HCT116 (cell line): ENCODE results near the gene MEN1. TPM values are rescaled to one million over a fixed set of nuclear protein-coding genes. Genes with fewer than 3 reads are reported as not detected.

Experiments
- ATAC-seq: fragments of 200-7000 bp; cut with Tn5 transposase; 2 replicates; pipeline ENCODE4 v1.9.1; 2020; ENCODE audit warnings: mild to moderate bottlenecking, moderate library complexity
- BruUV-seq: library from RNA; stranded (reverse); fragments of 400-500 nt; replicated peaks from 2 replicates; lab custom pipeline; 2021; lab: Mats Ljungman, UMichigan
- CTCF ChIA-PET: fragments of 300-600 bp; sonication (Branson Sonifier 250); formaldehyde crosslinking; loops from one replicate; lab custom pipeline; 2021; ENCODE audit warnings: antibody characterized with exemption; lab: Charles Lee
- POLR2A ChIA-PET: fragments of 300-600, 350-600 bp; sonication (Branson Sonifier 250); formaldehyde crosslinking; loops from one replicate; lab custom pipeline; 2021; ENCODE audit warnings: antibody characterized with exemption; lab: Charles Lee
- RAD21 ChIA-PET, 2 experiments: fragments of 300-600 bp; sonication (Branson Sonifier 250); formaldehyde crosslinking; loops; one replicate each; lab custom pipeline; 2023; ENCODE audit warnings: low total read pairs in 2 of 2; ENCODE audit not compliant: uncharacterized antibody in 2 of 2, unreplicated experiment in 2 of 2, low non-redundant PET in 1 of 2; lab: Charles Lee
- DNase-seq: peaks from one replicate; pipeline ENCODE4 v3.0.0-alpha.2; 2010; ENCODE audit warnings: low read depth, low spot score
- H2AFZ ChIP-seq: fragments of 200-600 bp; shearing (Covaris generic), sonication (generic); 2 replicates; pipeline ENCODE4 v1.6.1; 2017; ENCODE audit warnings: low read depth, mixed run types, mixed read lengths, antibody characterized with exemption, low read length; ENCODE audit not compliant: poor library complexity, severe bottlenecking
- H3K27ac ChIP-seq: 2 replicates; pipeline ENCODE4 v1.5.1; 2012; ENCODE audit warnings: low read depth, low read length
- H3K27me3 ChIP-seq: fragments of 200-600 bp; sonication (generic); 2 replicates; pipeline ENCODE4 v1.6.1; 2016; ENCODE audit warnings: mixed run types, low read length, mixed read lengths; ENCODE audit not compliant: insufficient read depth
- H3K36me3 ChIP-seq, 2 experiments: fragments of 200-500 bp in 1 of 2; fragments of 200-600 bp in 1 of 2; sonication (Bioruptor generic) in 1 of 2; sonication (generic) in 1 of 2; 2 replicates each; pipeline versions ENCODE4 v1.5.1 to v1.6.1; 2014 to 2016; ENCODE audit warnings: low read length in 2 of 2, inconsistent platforms in 1 of 2, mixed read lengths in 1 of 2, mixed run types in 1 of 2; ENCODE audit not compliant: insufficient read depth in 2 of 2, control insufficient read depth in 1 of 2
- H3K4me1 ChIP-seq, 2 experiments: fragments of 200-600 bp in 1 of 2; sonication (generic) in 1 of 2; 2 replicates each; pipeline versions ENCODE4 v1.5.1 to v1.6.1; 2012 to 2017; ENCODE audit warnings: low read length in 2 of 2, inconsistent platforms in 1 of 2, mild to moderate bottlenecking in 1 of 2, mixed read lengths in 1 of 2, mixed run types in 1 of 2, moderate library complexity in 1 of 2; ENCODE audit not compliant: insufficient read depth in 2 of 2, control insufficient read depth in 1 of 2
- H3K4me2 ChIP-seq: fragments of 200-600 bp; sonication (generic); 2 replicates; pipeline ENCODE4 v1.6.1; 2017; ENCODE audit warnings: mixed run types, low read length, mixed read lengths
- H3K4me3 ChIP-seq, 2 experiments: fragments of 200-600 bp in 1 of 2; sonication (generic) in 1 of 2; replicated peaks in 1 of 2; 2 replicates each; pipeline ENCODE4 v1.5.1; 2011 to 2016; ENCODE audit warnings: low read length in 2 of 2, control low read depth in 1 of 2, low read depth in 1 of 2, mild to moderate bottlenecking in 1 of 2, mixed read lengths in 1 of 2, mixed run types in 1 of 2
- H3K79me2 ChIP-seq: fragments of 200-600 bp; sonication (generic); 2 replicates; pipeline ENCODE4 v1.6.1; 2017; ENCODE audit warnings: mild to moderate bottlenecking, mixed run types, low read length, moderate library complexity, mixed read lengths; ENCODE audit not compliant: insufficient read depth
- H3K9ac ChIP-seq: fragments of 200-600 bp; sonication (generic); 2 replicates; pipeline ENCODE4 v1.6.1; 2016; ENCODE audit warnings: low read length, mixed read lengths
- H3K9me2 ChIP-seq: fragments of 200-600 bp; sonication (generic), shearing (Covaris generic); 2 replicates; pipeline ENCODE4 v1.6.1; 2017; ENCODE audit warnings: mixed run types, mild to moderate bottlenecking, moderate library complexity; ENCODE audit not compliant: insufficient read depth
- H3K9me3 ChIP-seq, 2 experiments: fragments of 200-500 bp in 1 of 2; fragments of 200-600 bp in 1 of 2; sonication (Bioruptor generic) in 1 of 2; sonication (generic) in 1 of 2; 2 replicates each; pipeline ENCODE4 v1.6.1; 2014 to 2017; ENCODE audit warnings: low read length in 2 of 2, mixed read lengths in 2 of 2, inconsistent platforms in 1 of 2, low read depth in 1 of 2, mild to moderate bottlenecking in 1 of 2, mixed run types in 1 of 2, moderate library complexity in 1 of 2; ENCODE audit not compliant: control insufficient read depth in 1 of 2, insufficient read depth in 1 of 2
- H4K20me1 ChIP-seq: fragments of 200-600 bp; sonication (generic), shearing (Covaris generic); 2 replicates; pipeline ENCODE4 v1.6.1; 2017; ENCODE audit warnings: mixed run types, mild to moderate bottlenecking, moderate library complexity; ENCODE audit not compliant: insufficient read depth
- CTCF ChIP-seq, 3 experiments: fragments of 200-600 bp in 1 of 3; sonication (generic) in 1 of 3; IDR thresholded peaks in 2 of 3; conservative IDR thresholded peaks in 1 of 3; 2 replicates each; pipeline ENCODE4 v1.5.1; 2012 to 2017; ENCODE audit warnings: low read depth in 2 of 3, low read length in 2 of 3, antibody characterized with exemption in 1 of 3, borderline replicate concordance in 1 of 3, control low read depth in 1 of 3, mild to moderate bottlenecking in 1 of 3, mixed read lengths in 1 of 3, mixed run types in 1 of 3, moderate library complexity in 1 of 3; ENCODE audit not compliant: insufficient read depth in 1 of 3
- ELF1 ChIP-seq: IDR thresholded peaks from 2 replicates; pipeline ENCODE4 v1.6.1; 2012; ENCODE audit warnings: low read depth, borderline replicate concordance
- RAD21 ChIP-seq: IDR thresholded peaks from 2 replicates; pipeline ENCODE4 v1.6.1; 2012; ENCODE audit warnings: low read depth, mild to moderate bottlenecking
- intact Hi-C: fragments of 100-400 bp; cut with micrococcal nuclease; formaldehyde crosslinking; loops from 2 replicates; pipeline ENCODE4 v1.10.0; 2022
- total RNA-seq: library from RNA; stranded (reverse); gene quantifications from one replicate; pipeline ENCODE4 v1.2.1, GENCODE V29; 2021; ENCODE audit not compliant: unreplicated experiment

The MEN1 gene
- total RNA-seq, 1 experiment from 2014 or later = 62.1 TPM

GRCh38 chr11:64787526-64788320 is 22.6 kb downstream of the MEN1 start:
- Histone ChIP-seq H3K4me2 (no peak overlapping the region), H3K4me1 (peaks cover 2 to 9% of the 10 kb centered on the region in 2 experiments; a peak in 3 of 4 replicates), H4K20me1 (no peaks in the 10 kb centered on the region), H3K79me2 (no peaks in the 10 kb centered on the region), H2AFZ (no peak overlapping the region), H3K9me2 (no peaks in the 10 kb centered on the region), H3K4me3 (no peak overlapping the region), H3K27me3 (no peaks in the 10 kb centered on the region), H3K9ac (no peak overlapping the region), H3K36me3 (no peaks in the 10 kb centered on the region; a peak in 1 of 4 replicates), H3K9me3 (no peaks in the 10 kb centered on the region), H3K27ac (0 out of 2 replicates have a peak overlapping the region, but pooled peaks have one; percentile 1)
- intact Hi-C loops = loop anchor here (2.0 to 5.0 kb wide), 4 partner anchors 55 to 330 kb away; partner anchors contain the start of genes ARL2, CDC42BPG and ZNHIT2
- DNase-seq (no peak), ATAC-seq (peak; percentile 91)
- ChIA-PET CTCF (interaction anchor here (0.6 to 1.6 kb wide), 11 partner anchors 9 to 338 kb away, joined by 3 to 13 read pairs (median 4); partner anchors contain the start of genes BATF2, CDC42BPG and SF1), RAD21 (interaction anchor here in 1 of 2 experiments (0.7 kb wide), 1 partner anchor 108 kb away, joined by 4 read pairs; no protein-coding TSS in a partner anchor), POLR2A (interaction anchor here (2.0 kb wide), 1 partner anchor 9 kb away, joined by 9 read pairs; the partner anchor contains the start of gene SF1)
- TSS peak; percentile 30 for BruUV-seq
- TF ChIP-seq ELF1 = no peak
- TF ChIP-seq CTCF (IDR thresholded peaks at IDR 0.05 in 2 of 3, conservative IDR thresholded peaks at IDR 0.05 in 1 of 3; ENCODE audit: borderline replicate concordance in 1 of 3, insufficient read depth in 1 of 3, low read depth in 2 of 3, low read length in 2 of 3) = peak; percentile 71 to 95 (median 93); a peak in 5 of 6 replicates
- TF ChIP-seq RAD21 = peak; percentile 85
